GM18861 (cell line): Measurements from ENCODE around the gene PLCB4.

Experiments
- ATAC-seq: cut with Tn5 transposase; IDR thresholded peaks from one replicate; pipeline ENCODE4 v1.9.1; 2021; ENCODE audit not compliant: unreplicated experiment

Gene PLCB4

DNA sequence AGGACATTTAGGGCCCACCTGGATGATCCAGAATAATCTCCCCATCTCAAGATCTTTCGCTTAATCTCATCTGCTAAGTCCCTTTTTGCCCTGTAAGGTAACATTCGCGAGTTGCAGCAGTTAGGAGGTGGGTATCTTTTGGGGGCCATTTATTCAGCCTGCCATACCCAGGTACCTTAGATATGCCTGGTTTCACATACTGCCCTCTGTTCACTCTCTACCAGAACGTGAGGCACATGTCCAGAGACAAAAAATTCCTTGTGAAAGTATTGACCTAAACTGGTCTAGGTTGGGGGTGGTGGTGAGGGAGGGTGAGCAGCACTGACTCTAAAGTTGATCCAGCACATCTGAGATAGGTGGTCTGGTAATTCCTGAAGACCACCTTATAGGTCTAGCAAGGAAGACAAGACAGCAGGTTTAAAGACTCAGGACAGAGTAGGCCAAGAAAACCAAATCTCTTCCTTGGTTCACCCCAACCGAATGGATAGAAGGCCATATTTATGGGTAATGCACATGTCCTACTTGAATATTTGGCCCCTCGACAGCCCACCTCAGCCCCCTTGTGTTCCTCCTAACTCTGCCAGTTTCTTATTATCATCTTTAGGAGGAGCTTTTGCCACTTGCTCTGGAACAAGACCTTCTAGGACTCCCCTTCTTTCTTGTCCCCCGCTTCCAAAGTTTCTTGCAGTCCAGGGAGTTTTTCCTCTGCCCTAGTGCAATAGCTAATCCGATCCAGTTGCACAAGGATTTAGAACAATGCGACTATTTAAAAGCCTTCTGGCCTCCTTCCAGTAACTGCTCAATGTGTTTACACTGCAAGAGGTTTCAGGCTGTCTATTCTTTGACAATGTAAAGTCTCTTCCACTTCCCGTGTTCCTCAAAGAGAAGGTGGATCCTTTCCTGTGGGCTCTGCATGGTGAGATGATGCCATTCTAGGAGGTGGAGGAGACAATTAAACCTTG, 232.5 kb downstream of the PLCB4 start:
- ATAC-seq, result no peak

- ATAC-seq, result no peak
Observed at GRCh38 chr20:9302091-9302462, 233.2 kb downstream of the PLCB4 start.

GRCh38 chr20:9306521-9306920, 237.6 kb downstream of the PLCB4 start:
- no peak for ATAC-seq

- ATAC-seq, result no peak
Observed at GRCh38 chr20:9308056-9308455, 239.2 kb downstream of the PLCB4 start.

DNA sequence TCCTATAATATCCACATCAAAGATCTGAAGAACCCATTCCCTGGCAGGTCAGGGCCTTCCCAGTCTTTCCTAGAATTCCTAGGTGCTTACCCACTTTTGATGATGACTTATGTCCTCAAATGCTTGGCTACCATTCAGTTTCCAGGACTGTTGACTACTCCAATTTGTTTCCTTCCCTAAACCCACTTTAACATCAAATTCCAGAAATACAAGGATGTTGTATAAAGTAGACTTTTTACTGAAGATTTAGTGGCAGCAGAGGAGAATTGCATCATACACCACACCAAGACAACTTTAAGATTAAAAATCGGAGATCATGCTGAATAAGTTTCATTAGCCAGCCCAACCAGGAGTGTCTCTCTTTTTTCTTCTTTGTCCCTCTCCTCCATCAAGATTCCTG, 242.2 kb downstream of the PLCB4 start:
- ATAC-seq, result no peak

GRCh38 chr20:9319687-9320384, 250.9 kb downstream of the PLCB4 start:
- no peak for ATAC-seq

GRCh38 chr20:9321007-9321406, 252.1 kb downstream of the PLCB4 start:
- ATAC-seq, result no peak

GRCh38 chr20:9322661-9323060, 253.8 kb downstream of the PLCB4 start:
- ATAC-seq, result no peak

DNA sequence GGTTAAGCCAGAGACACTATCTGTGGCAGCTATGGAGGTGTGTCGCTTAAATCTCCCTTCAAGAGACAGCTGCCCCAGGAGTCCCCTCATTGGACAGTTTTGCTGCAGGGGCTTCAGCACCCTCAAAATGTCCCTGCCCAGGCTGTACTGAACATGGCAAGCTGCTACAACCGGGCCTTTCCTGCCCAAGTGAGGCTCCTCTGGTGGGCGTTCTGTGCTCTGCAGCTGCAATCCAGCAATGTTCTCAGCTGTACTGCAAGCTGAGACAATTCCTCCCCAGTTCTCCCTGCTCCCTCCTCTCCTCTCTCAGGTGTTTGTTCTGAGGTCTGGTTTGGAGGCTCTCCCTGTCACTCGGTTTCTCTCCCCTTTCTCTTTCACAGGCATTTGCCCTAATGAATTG, 254.7 kb downstream of the PLCB4 start:
- no peak for ATAC-seq

GRCh38 chr20:9329355-9330101, 260.6 kb downstream of the PLCB4 start:
- ATAC-seq, result no peak

- no peak for ATAC-seq
Observed at GRCh38 chr20:9330151-9330550, 261.3 kb downstream of the PLCB4 start.

DNA sequence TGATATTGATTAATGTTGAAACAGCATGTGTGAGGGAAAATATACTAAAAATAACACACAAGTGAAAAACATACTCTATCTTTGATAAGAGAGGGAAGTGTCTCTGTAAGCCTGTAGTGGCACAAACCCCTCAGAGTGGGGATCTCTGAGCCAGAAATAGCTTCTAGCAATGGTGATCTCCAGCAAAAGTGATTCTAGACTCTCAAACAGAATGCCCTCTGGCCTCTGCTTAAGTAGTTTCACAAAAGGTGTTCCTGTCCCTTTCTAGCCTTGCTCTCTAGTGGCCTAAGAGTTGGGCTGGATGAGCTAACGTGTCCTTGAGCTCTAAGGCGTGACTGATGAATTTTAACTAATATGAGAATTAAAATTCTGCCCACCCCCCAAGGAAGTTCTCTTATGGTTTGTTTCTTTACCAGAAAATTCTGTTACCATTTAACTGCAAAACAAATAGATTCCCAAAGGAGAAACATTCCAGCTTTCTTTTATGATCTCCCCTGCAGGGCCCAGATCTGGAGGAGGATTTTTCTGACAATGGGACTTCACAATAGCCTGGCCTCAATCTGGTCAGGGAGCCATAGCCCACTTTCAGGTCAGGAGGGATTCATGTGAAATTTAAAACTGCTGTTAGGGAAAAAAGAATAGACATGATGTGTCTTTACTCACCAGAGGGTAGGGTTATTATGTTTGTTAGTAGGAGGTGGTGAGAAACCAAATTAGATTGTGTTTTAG, 263.0 kb downstream of the PLCB4 start:
- no peak for ATAC-seq

- no peak for ATAC-seq
Observed at GRCh38 chr20:9332791-9333479, 264.0 kb downstream of the PLCB4 start.

GRCh38 chr20:9334866-9335265, 266.0 kb downstream of the PLCB4 start:
- ATAC-seq, result no peak

DNA sequence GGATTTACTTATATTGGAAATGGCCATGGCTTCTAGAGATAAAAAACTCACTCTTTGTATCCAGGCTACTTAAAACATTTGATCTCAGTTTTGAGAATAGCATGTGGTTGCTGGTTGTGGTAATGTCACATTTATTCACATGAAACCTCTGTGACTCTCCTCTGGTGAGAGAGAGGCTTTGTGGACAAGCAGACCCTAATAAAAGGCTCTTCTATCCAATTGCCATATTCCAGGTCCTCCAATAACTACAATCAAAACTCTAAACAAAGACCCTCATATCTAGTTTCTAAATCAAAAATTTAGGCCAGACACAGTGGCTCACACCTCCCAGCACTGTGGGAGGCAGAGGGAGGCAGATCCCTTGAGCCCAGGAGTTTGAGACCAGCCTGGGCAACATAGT, 269.2 kb downstream of the PLCB4 start:
- ATAC-seq, result no peak

GRCh38 chr20:9339708-9340107, 270.8 kb downstream of the PLCB4 start:
- ATAC-seq, result no peak

DNA sequence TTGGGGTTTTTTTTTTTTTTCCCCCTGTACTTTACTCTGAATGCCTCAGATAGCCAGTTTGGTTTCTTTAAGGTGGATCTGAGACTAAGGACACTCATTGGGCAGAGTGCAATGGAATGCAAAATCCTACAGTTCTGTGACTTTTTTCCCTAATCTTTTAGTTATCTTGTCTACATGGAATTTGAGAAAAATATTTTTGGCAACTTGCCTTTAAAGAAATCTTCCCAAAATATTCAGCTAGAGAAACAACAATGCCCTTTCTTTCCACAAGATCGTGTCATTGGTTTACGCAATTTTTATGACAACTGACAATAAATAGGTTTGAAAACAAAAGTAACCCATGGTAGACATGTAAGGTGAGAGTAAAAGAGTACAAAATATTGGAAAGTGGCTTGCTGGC, 273.8 kb downstream of the PLCB4 start:
- no peak for ATAC-seq

DNA sequence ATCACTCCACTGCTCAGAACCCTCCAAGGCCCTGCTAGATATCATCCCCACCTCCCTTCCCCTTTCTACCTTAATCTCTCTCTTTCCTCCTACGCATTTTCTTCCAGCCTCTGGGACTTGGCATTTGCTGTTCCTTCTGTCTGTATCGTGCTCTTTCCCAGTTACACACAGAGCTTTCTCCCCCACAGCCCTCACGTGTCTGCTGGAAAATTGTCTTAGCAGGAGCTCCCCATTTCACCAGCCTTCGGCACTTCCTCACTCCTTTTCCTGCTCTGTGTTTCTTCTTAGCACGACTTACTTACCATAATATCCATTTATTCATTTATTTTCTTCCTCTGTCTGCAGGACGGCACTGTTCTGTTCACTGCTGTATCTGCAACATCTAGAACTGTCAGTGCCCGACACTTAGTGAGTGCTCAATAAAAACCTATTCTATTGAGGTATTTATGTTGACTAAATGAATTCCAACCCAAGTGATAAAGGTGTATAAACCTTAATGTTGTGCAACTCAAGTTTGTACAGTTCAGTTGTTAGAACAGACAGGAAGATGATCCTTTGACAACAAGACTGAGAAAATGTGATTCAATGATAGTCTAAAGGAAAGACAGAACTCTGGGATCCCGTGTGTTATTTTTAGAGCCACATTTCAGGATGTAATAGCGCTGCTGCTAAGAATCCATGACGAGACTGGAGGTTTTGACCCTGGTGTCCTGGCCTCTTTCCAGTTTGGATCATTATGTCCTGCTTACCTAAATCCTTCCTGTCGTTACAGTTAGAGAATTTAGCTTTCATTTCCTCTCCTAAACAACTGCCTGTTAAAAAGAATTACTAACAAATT, 275.4 kb downstream of the PLCB4 start:
- ATAC-seq, result no peak

DNA sequence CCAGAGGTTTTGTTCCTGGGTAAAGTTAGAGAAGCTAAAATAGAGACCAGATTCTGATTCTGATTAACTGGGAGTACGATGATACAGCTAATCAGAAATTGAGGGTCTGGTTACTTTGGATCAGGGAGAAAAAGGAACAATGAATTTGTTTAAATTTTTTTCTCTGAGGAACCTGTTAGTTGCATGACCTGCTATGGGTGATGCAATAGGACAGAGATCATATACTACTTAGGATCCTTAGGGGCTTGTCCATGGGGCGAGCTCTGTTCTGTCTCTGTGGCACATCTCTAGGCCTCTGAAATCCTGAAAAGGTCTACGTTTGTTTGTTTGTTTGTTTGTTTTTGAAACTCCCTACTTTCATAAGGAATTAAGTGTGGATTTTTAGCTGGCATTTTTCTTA, 279.4 kb downstream of the PLCB4 start:
- no peak for ATAC-seq
